Measurements from ENCODE around the gene LRRC31.

The LRRC31 gene

GRCh38 chr3:169869484-169870220, at the start of gene LRRC31:
Gene LRRC31, minus strand, starts transcription at chr3:169869935. Its CDS starts 128 bp downstream, at chr3:169869807.
- DNase-seq = no peak

GRCh38 chr3:169914321-169914720, 44.6 kb upstream of the LRRC31 start:
- no peak for DNase-seq

GRCh38 chr3:169913323-169913722, 43.6 kb upstream of the LRRC31 start:
- DNase-seq = no peak

- DNase-seq = no peak
Measured at GRCh38 chr3:169911272-169911671, 41.5 kb upstream of the LRRC31 start, which contains the start of gene SAMD7. Gene SAMD7, plus strand, starts transcription at chr3:169911572. Its CDS starts 7,927 bp downstream, at chr3:169919499.

GRCh38 chr3:169907944-169908343, 38.2 kb upstream of the LRRC31 start:
- DNase-seq = no peak

- no peak for DNase-seq
Measured at GRCh38 chr3:169907476-169907875, 37.7 kb upstream of the LRRC31 start.

GRCh38 chr3:169905404-169905803, 35.7 kb upstream of the LRRC31 start:
- no peak for DNase-seq

GRCh38 chr3:169901453-169901852, 31.7 kb upstream of the LRRC31 start:
- DNase-seq = no peak

- DNase-seq = no peak
Measured at GRCh38 chr3:169897284-169897683, 27.5 kb upstream of the LRRC31 start.

- no peak for DNase-seq
Measured at GRCh38 chr3:169895072-169895471, 25.3 kb upstream of the LRRC31 start.

- DNase-seq = no peak
Measured at GRCh38 chr3:169894110-169894509, 24.4 kb upstream of the LRRC31 start.

GRCh38 chr3:169891886-169892285, 22.2 kb upstream of the LRRC31 start:
- no peak for DNase-seq

- DNase-seq = no peak
Measured at GRCh38 chr3:169886671-169887070, 16.9 kb upstream of the LRRC31 start.

- no peak for DNase-seq
Measured at GRCh38 chr3:169880576-169881250, 11.0 kb upstream of the LRRC31 start.

GRCh38 chr3:169879845-169880575, 10.3 kb upstream of the LRRC31 start:
- DNase-seq = no peak

- no peak for DNase-seq
Measured at GRCh38 chr3:169879013-169879557, 9.3 kb upstream of the LRRC31 start.

GRCh38 chr3:169871129-169871886, 1.6 kb upstream of the LRRC31 start:
- no peak for DNase-seq

- DNase-seq = no peak
Measured at GRCh38 chr3:169868369-169868768, 1.4 kb downstream of the LRRC31 start.

- DNase-seq = no peak
Measured at GRCh38 chr3:169867584-169868210, 2.0 kb downstream of the LRRC31 start.

- peak; percentile 27 to 66 for DNase-seq
Measured at GRCh38 chr3:169865176-169865767, 4.5 kb downstream of the LRRC31 start.

- DNase-seq = no peak
Measured at GRCh38 chr3:169864270-169864669, 5.5 kb downstream of the LRRC31 start.

- peak; percentile 29 to 45 for DNase-seq
Measured at GRCh38 chr3:169863458-169863899, 6.3 kb downstream of the LRRC31 start.

Measured in bone marrow (tissue), 2 donors.